ENCODE measurements around the gene C2orf81. TPM values are rescaled to one million over a fixed set of nuclear protein-coding genes. Genes with fewer than 3 reads are reported as not detected.
A peak's percentile ranks its signal among the peaks of the same experiment; 100 is the strongest.

Gene C2orf81
- total and polyA plus RNA-seq, 4 donors, result 0.08 to 0.44 (median 0.29) TPM

- peak overlapping the region in 2 of 3 donors; percentile 81 for H3K4me3 ChIP-seq (ENCODE audit: low read depth in 1 of 3, low read length in 3 of 3)
- no peak for TF ChIP-seq NR2F2 (IDR thresholded peaks at IDR 0.05)
- TF ChIP-seq RXRA (IDR thresholded peaks at IDR 0.05), result no peak
- TF ChIP-seq HNF4G (IDR thresholded peaks at IDR 0.05), result no peak
- TF ChIP-seq, protein P1, sequence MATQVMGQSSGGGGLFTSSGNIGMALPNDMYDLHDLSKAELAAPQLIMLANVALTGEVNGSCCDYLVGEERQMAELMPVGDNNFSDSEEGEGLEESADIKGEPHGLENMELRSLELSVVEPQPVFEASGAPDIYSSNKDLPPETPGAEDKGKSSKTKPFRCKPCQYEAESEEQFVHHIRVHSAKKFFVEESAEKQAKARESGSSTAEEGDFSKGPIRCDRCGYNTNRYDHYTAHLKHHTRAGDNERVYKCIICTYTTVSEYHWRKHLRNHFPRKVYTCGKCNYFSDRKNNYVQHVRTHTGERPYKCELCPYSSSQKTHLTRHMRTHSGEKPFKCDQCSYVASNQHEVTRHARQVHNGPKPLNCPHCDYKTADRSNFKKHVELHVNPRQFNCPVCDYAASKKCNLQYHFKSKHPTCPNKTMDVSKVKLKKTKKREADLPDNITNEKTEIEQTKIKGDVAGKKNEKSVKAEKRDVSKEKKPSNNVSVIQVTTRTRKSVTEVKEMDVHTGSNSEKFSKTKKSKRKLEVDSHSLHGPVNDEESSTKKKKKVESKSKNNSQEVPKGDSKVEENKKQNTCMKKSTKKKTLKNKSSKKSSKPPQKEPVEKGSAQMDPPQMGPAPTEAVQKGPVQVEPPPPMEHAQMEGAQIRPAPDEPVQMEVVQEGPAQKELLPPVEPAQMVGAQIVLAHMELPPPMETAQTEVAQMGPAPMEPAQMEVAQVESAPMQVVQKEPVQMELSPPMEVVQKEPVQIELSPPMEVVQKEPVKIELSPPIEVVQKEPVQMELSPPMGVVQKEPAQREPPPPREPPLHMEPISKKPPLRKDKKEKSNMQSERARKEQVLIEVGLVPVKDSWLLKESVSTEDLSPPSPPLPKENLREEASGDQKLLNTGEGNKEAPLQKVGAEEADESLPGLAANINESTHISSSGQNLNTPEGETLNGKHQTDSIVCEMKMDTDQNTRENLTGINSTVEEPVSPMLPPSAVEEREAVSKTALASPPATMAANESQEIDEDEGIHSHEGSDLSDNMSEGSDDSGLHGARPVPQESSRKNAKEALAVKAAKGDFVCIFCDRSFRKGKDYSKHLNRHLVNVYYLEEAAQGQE (IDR thresholded peaks at IDR 0.05), result no peak
- TF ChIP-seq HNF4A (conservative IDR thresholded peaks at IDR 0.05), result no peak
- TF ChIP-seq, protein P2, sequence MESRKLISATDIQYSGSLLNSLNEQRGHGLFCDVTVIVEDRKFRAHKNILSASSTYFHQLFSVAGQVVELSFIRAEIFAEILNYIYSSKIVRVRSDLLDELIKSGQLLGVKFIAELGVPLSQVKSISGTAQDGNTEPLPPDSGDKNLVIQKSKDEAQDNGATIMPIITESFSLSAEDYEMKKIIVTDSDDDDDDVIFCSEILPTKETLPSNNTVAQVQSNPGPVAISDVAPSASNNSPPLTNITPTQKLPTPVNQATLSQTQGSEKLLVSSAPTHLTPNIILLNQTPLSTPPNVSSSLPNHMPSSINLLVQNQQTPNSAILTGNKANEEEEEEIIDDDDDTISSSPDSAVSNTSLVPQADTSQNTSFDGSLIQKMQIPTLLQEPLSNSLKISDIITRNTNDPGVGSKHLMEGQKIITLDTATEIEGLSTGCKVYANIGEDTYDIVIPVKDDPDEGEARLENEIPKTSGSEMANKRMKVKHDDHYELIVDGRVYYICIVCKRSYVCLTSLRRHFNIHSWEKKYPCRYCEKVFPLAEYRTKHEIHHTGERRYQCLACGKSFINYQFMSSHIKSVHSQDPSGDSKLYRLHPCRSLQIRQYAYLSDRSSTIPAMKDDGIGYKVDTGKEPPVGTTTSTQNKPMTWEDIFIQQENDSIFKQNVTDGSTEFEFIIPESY (IDR thresholded peaks at IDR 0.05), result no peak
- no peak for TF ChIP-seq YY1 (IDR thresholded peaks at IDR 0.05)
- no peak for TF ChIP-seq EGR1 (IDR thresholded peaks at IDR 0.05; ENCODE audit: low read depth in 2 of 2)
- TF ChIP-seq RAD21 (IDR thresholded peaks at IDR 0.05), result no peak
- H3K9me3 ChIP-seq (ENCODE audit: control insufficient read depth in 4 of 4, low read length in 3 of 4), result no peaks in the 10 kb centered on the region
- H3K27ac ChIP-seq (ENCODE audit: low read depth in 1 of 2, low read length in 2 of 2), result no peak overlapping the region
- no peak for DNase-seq (ENCODE audit: low spot score)
- no peaks in the 10 kb centered on the region for H3K36me3 ChIP-seq (ENCODE audit: control insufficient read depth in 4 of 4, insufficient read depth in 3 of 4, low read depth in 1 of 4, low read length in 3 of 4)
- H3K4me1 ChIP-seq (ENCODE audit: control insufficient read depth in 4 of 4, insufficient read depth in 4 of 4, low read length in 3 of 4), result peaks cover 4 to 21% (median 15%) of the 10 kb centered on the region in 4 donors
- 50% methylated on average over 13 of the region's 13 CpGs for WGBS
- H3K9ac ChIP-seq (ENCODE audit: low read depth in 1 of 2, low read length in 2 of 2), result peak overlapping the region in 1 of 2 donors; percentile 89
- H3K27me3 ChIP-seq (ENCODE audit: control insufficient read depth in 4 of 4, insufficient read depth in 4 of 4, low read length in 3 of 4), result no peaks in the 10 kb centered on the region
These were observed 29.0 kb downstream of the C2orf81 start for GRCh38 chr2:74392449-74392743.

DNA sequence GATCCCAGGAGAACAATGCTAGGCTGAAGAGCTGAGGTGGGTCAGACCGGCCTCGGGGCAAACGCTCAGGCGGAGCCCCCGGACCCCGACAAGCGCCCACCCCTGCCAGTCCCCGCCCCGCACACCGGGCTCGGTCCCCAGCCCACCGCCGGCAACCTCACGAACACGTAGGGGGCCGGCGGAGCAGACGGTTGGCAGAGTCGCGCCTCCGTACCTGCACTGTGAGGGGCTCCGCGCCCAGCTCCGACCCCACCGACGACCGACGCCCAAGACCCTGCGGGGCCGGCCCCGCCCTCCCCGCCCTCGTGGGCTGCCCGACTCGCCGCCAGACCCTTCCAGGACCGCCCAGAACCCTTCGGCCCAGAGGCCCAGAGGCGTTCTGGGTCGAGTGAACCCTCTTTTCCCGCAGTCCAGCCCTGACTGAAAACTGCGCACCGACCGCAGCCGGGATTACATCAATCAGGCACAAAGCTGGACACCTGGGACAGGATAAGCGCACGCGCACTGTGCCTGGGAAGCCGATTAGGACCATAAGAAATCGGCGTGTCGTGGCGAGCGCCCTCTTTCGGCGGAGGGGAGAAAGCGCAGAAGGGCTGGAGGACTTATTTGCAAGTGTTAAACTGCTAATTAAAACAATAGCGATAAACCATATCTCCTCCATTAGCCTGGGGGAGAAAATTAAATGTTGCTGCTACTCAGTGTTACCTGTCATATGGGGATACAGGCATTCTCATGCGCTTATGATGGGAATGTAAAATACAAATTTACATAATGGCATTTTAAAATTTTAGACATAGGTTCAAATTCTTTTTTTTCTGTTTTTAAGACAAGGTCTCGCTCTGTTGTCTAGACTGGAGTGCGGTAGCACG, 29.6 kb downstream of the C2orf81 start:
- Histone ChIP-seq H3K9ac (ENCODE audit: low read depth in 1 of 2, low read length in 2 of 2) (peak overlapping the region; percentile 81 to 89), H3K9me3 (ENCODE audit: control insufficient read depth in 4 of 4, low read length in 3 of 4) (no peaks in the 10 kb centered on the region), H3K36me3 (ENCODE audit: control insufficient read depth in 4 of 4, insufficient read depth in 3 of 4, low read depth in 1 of 4, low read length in 3 of 4) (no peaks in the 10 kb centered on the region), H3K4me1 (ENCODE audit: control insufficient read depth in 4 of 4, insufficient read depth in 4 of 4, low read length in 3 of 4) (peaks cover 4 to 21% (median 15%) of the 10 kb centered on the region in 4 donors), H3K27me3 (ENCODE audit: control insufficient read depth in 4 of 4, insufficient read depth in 4 of 4, low read length in 3 of 4) (no peaks in the 10 kb centered on the region), H3K4me3 (ENCODE audit: low read depth in 1 of 3, low read length in 3 of 3) (peak overlapping the region; percentile 81 to 97 (median 81)), H3K27ac (ENCODE audit: low read depth in 1 of 2, low read length in 2 of 2) (peak overlapping the region; percentile 79 to 94)
- peak; percentile 93 for DNase-seq (ENCODE audit: low spot score)
- WGBS, result 1% methylated on average over 62 of the region's 62 CpGs
- TF ChIP-seq, protein P2 (IDR thresholded peaks at IDR 0.05), result no peak
- TF ChIP-seq RAD21 (IDR thresholded peaks at IDR 0.05) (peak; percentile 82 to 84), SP1 (IDR thresholded peaks at IDR 0.05) (peak; percentile 28), RXRA (IDR thresholded peaks at IDR 0.05) (peak in 1 of 2 donors; percentile 11), TAF1 (conservative IDR thresholded peaks at IDR 0.05) (peak; percentile 53), FOXA2 (IDR thresholded peaks at IDR 0.05) (no peak), GABPA (IDR thresholded peaks at IDR 0.05 in 1 of 2, conservative IDR thresholded peaks at IDR 0.05 in 1 of 2) (peak in 1 of 2 donors; percentile 54), ATF3 (IDR thresholded peaks at IDR 0.05) (no peak), JUND (IDR thresholded peaks at IDR 0.05) (no peak), NR2F2 (IDR thresholded peaks at IDR 0.05) (no peak), YY1 (IDR thresholded peaks at IDR 0.05) (peak; percentile 65)
- TF ChIP-seq, protein P3, sequence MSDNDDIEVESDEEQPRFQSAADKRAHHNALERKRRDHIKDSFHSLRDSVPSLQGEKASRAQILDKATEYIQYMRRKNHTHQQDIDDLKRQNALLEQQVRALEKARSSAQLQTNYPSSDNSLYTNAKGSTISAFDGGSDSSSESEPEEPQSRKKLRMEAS (IDR thresholded peaks at IDR 0.05), result peak; percentile 40
- TF ChIP-seq, protein P1 (IDR thresholded peaks at IDR 0.05), result peak; percentile 36

Measured in liver (tissue), 9 donors.